CD4-positive, CD25-positive, alpha-beta regulatory T cell (primary cell): ENCODE results near the gene NAALADL2. TPM values are rescaled to one million over a fixed set of nuclear protein-coding genes. Genes with fewer than 3 reads are reported as not detected.
"Not testable (repeated sequence)": the region's sequence is repeated elsewhere in the genome, so short reads cannot be mapped to it uniquely, and the experiment has no call there.

Source experiments
- ATAC-seq, 2 donors: fragments of 150-1000 bp; cut with Tn5 transposase; one replicate each; pipeline ENCODE4 v1.10.0; 2021; ENCODE audit warnings: low read depth in 2 of 2, moderate number of reproducible peaks in 2 of 2, moderate library complexity in 1 of 2
- DNase-seq, 3 donors: peaks; one replicate each; pipeline versions ENCODE4 v3.0.0 to v3.0.0-alpha.2; 2012 to 2022; ENCODE audit warnings: mixed read lengths in 1 of 3
- H3K27ac ChIP-seq: one replicate; pipeline ENCODE4 v1.7.0; 2013; ENCODE audit warnings: mild to moderate bottlenecking, low read length; ENCODE audit not compliant: insufficient read depth, poor library complexity, severe bottlenecking
- H3K27me3 ChIP-seq: one replicate; pipeline ENCODE4 v1.7.0; 2013; ENCODE audit warnings: low read length; ENCODE audit not compliant: control insufficient read depth, insufficient read depth
- H3K36me3 ChIP-seq: one replicate; pipeline ENCODE4 v1.7.0; 2013; ENCODE audit warnings: mild to moderate bottlenecking, low read length, moderate library complexity; ENCODE audit not compliant: control insufficient read depth, insufficient read depth
- H3K4me1 ChIP-seq: 2 replicates; pipeline ENCODE4 v1.7.0; 2013; ENCODE audit warnings: mild to moderate bottlenecking, low read length; ENCODE audit not compliant: insufficient read depth, control insufficient read depth, poor library complexity, severe bottlenecking
- H3K4me3 ChIP-seq: one replicate; pipeline ENCODE4 v1.7.0; 2013; ENCODE audit warnings: low read depth, mild to moderate bottlenecking, low read length, moderate library complexity
- H3K9me3 ChIP-seq, 2 experiments: 1 replicate in 1 of 2; 2 replicates in 1 of 2; pipeline ENCODE4 v1.7.0; 2013; ENCODE audit warnings: low read length in 2 of 2, mild to moderate bottlenecking in 1 of 2, moderate library complexity in 1 of 2; ENCODE audit not compliant: control insufficient read depth in 2 of 2
- H3K27ac Mint-ChIP-seq, 3 donors: one replicate each; pipeline ENCODE4 v1.8.0; 2020 to 2022; ENCODE audit warnings: mild to moderate bottlenecking in 3 of 3, mixed read lengths in 3 of 3, moderate library complexity in 2 of 3
- H3K27me3 Mint-ChIP-seq: one replicate; pipeline ENCODE4 v1.8.0; 2022; ENCODE audit warnings: mild to moderate bottlenecking, mixed read lengths
- H3K36me3 Mint-ChIP-seq: one replicate; pipeline ENCODE4 v1.8.0; 2020; ENCODE audit warnings: mixed read lengths
- H3K4me1 Mint-ChIP-seq, 4 donors: one replicate each; pipeline ENCODE4 v1.8.0; 2020 to 2022; ENCODE audit warnings: mixed read lengths in 4 of 4, mild to moderate bottlenecking in 1 of 4
- H3K4me3 Mint-ChIP-seq, 4 donors: one replicate each; pipeline ENCODE4 v1.8.0; 2020 to 2022; ENCODE audit warnings: mild to moderate bottlenecking in 4 of 4, mixed read lengths in 4 of 4, moderate library complexity in 3 of 4
- H3K9me3 Mint-ChIP-seq, 7 donors: one replicate each; pipeline ENCODE4 v1.8.0; 2020 to 2022; ENCODE audit warnings: mixed read lengths in 7 of 7, mild to moderate bottlenecking in 3 of 7, moderate library complexity in 2 of 7
- polyA plus RNA-seq, 4 donors: library from polyadenylated mRNA; unstranded; fragments of 300-500 nt; fragmentation: Illumina TruSeq; gene quantifications; one replicate each; pipeline ENCODE4 v1.2.3, GENCODE V29; 2021
- total RNA-seq: library from RNA; stranded (reverse); gene quantifications from one replicate; pipeline ENCODE4 v1.2.3, GENCODE V29; 2022

The NAALADL2 gene
- total and polyA plus RNA-seq, 5 donors from 2014 or later: not detected

DNA sequence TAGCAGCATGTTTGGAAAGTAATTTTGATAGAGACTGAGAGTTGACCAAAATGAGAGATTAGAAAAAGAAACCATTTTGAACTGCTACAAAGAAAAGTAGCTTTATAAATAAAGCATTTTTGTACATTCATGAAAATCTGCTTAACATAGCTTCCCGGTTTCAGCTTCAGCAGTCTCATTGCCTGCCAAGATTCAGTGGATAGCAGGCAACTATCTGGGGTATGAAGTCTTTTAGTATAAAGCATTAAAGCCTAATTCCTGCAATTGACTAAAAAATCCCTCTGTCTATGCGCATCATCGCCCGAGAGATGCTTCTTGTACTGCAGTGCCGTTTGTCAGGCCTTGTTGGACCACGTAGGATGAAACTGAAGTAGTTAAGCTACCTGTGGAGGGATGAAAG is 588.4 kb downstream of the NAALADL2 start:
- no peaks in the 10 kb centered on the region for H3K27me3 Mint-ChIP-seq
- no peak overlapping the region for H3K4me3 Mint-ChIP-seq
- H3K27ac Mint-ChIP-seq: no peak overlapping the region
- ATAC-seq (no peak), DNase-seq (no peak)
- H3K9me3 ChIP-seq: no peaks in the 10 kb centered on the region
- H3K36me3 Mint-ChIP-seq: no peaks in the 10 kb centered on the region
- no peaks in the 10 kb centered on the region for H3K4me1 ChIP-seq
- H3K27ac ChIP-seq: no peak overlapping the region
- H3K9me3 Mint-ChIP-seq: peaks cover 0 to 13% (median 8%) of the 10 kb centered on the region in 7 donors
- H3K4me3 ChIP-seq: no peak overlapping the region
- no peaks in the 10 kb centered on the region for H3K4me1 Mint-ChIP-seq
- no peaks in the 10 kb centered on the region for H3K36me3 ChIP-seq
- no peaks in the 10 kb centered on the region for H3K27me3 ChIP-seq

DNA sequence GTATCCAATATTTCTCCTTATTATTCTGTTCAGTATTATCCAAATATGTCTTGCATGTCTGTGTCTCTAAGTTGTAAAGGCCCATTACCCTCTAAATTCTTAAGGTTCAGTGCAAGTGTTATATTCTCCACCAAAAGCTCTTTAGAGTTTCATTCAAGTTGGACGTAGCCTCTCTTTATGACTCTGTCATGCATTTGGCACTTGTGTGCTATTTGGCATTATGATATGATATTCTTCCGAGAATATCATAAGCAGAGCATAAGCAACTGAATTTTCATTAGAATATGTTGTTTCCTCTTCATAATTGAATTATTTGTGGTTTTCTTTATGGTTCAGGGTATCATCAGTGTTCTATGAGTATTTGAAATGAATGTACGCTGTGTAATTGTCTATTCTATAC is 594.2 kb downstream of the NAALADL2 start:
- no peak overlapping the region for H3K4me3 Mint-ChIP-seq
- no peaks in the 10 kb centered on the region for H3K36me3 Mint-ChIP-seq
- no peaks in the 10 kb centered on the region for H3K27me3 ChIP-seq
- no peak for ATAC-seq
- H3K36me3 ChIP-seq: no peaks in the 10 kb centered on the region
- peaks cover 0 to 24% (median 3%) of the 10 kb centered on the region in 7 donors for H3K9me3 Mint-ChIP-seq
- H3K4me1 Mint-ChIP-seq: no peaks in the 10 kb centered on the region
- no peaks in the 10 kb centered on the region for H3K27me3 Mint-ChIP-seq
- no peak overlapping the region for H3K27ac Mint-ChIP-seq
- no peak overlapping the region for H3K4me3 ChIP-seq
- no peaks in the 10 kb centered on the region for H3K4me1 ChIP-seq
- no peaks in the 10 kb centered on the region for H3K9me3 ChIP-seq
- DNase-seq: no peak
- no peak overlapping the region for H3K27ac ChIP-seq

DNA sequence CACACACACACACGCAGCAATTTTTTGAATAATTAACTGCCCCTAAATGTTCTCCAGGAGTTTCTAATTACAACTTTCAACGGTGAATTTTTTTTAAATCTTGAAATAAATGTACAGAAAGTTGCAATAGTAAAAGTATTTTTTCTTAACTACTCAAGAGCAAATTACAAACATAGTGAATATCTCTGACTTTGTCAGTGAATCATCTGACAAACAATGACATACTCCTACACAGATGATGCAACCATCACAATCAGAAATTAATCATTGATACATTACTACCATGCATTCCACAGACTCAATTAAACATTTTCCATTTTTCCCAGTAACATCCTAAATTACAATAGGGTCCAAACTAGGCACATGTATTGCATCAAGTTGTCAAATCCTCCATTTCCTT is 597.3 kb downstream of the NAALADL2 start:
- Mint-ChIP-seq H3K36me3 (no peaks in the 10 kb centered on the region), H3K4me3 (no peak overlapping the region), H3K9me3 (peaks cover 0 to 21% (median 4%) of the 10 kb centered on the region in 7 donors)

DNA sequence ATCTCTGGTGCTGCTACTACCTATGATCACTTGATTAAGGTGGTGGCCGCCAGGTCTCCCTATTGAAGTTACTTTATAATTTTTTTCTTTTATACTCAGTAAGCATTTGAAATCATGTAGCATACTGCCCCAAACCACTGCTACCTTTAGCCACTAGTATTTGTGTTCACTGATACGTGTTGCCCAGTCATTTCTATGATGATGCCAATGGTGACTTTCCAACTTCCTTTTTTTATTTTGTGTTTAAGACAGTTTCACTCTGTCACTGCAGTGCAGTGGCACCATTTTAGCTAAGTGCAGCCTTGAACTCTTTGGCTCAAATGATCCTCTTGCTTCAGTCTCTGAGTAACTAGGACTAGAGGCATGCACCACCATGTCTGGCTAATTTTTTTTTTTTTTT is 598.2 kb downstream of the NAALADL2 start:
- Histone ChIP-seq H3K27me3 (no peaks in the 10 kb centered on the region), H3K4me3 (no peak overlapping the region), H3K36me3 (no peaks in the 10 kb centered on the region), H3K9me3 (peaks cover 0 to 2% of the 10 kb centered on the region in 2 experiments), H3K4me1 (no peaks in the 10 kb centered on the region), H3K27ac (no peak overlapping the region)
- no peaks in the 10 kb centered on the region for H3K4me1 Mint-ChIP-seq
- H3K27ac Mint-ChIP-seq: no peak overlapping the region
- no peak overlapping the region for H3K4me3 Mint-ChIP-seq
- DNase-seq (no peak), ATAC-seq (no peak)
- peaks cover 0 to 25% (median 7%) of the 10 kb centered on the region in 7 donors for H3K9me3 Mint-ChIP-seq
- H3K36me3 Mint-ChIP-seq: no peaks in the 10 kb centered on the region
- H3K27me3 Mint-ChIP-seq: no peaks in the 10 kb centered on the region

More for the DNA sequence above, 597.3 kb downstream of the NAALADL2 start:
- Mint-ChIP-seq H3K4me1 (no peaks in the 10 kb centered on the region), H3K27me3 (no peaks in the 10 kb centered on the region), H3K27ac (no peak overlapping the region)
- DNase-seq: no peak
- no peaks in the 10 kb centered on the region for H3K27me3 ChIP-seq
- no peak overlapping the region for H3K4me3 ChIP-seq
- no peak for ATAC-seq
- no peaks in the 10 kb centered on the region for H3K36me3 ChIP-seq
- no peaks in the 10 kb centered on the region for H3K4me1 ChIP-seq
- no peak overlapping the region for H3K27ac ChIP-seq
- H3K9me3 ChIP-seq: peaks cover 0 to 2% of the 10 kb centered on the region in 2 experiments

DNA sequence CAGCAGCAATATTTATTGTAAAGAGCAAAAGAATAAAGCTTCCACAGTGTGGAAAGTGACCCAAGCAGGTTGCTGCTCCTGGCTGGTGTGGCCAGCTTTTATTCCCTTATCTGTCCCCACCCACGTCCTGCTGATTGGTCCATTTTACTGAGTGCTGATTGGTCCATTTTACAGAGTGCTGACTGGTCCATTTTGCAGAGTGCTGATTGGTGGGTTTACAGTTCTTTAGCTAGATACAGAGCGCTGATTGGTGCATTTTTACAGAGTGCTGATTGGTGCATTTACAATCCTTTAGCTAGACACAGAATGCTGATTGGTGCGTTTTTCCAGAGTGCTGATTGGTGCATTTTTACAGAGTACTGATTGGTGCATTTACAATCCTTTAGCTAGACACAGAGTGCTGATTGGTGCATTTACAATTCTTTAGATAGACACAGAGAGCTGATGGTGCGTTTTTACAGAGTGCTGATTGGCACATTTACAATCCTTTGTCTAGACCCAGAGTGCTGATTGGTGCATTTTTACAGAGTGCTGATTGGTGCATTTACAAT is 601.8 kb downstream of the NAALADL2 start:
- not testable (repeated sequence) for H3K4me3 Mint-ChIP-seq, H3K27me3 ChIP-seq, H3K27ac ChIP-seq, H3K4me3 ChIP-seq, H3K27ac Mint-ChIP-seq, H3K4me1 ChIP-seq, H3K27me3 Mint-ChIP-seq, H3K9me3 ChIP-seq, H3K4me1 Mint-ChIP-seq, H3K36me3 Mint-ChIP-seq, DNase-seq, H3K36me3 ChIP-seq, ATAC-seq
- peaks cover 0 to 17% (median 7%) of the 10 kb centered on the region in 7 donors for H3K9me3 Mint-ChIP-seq

DNA sequence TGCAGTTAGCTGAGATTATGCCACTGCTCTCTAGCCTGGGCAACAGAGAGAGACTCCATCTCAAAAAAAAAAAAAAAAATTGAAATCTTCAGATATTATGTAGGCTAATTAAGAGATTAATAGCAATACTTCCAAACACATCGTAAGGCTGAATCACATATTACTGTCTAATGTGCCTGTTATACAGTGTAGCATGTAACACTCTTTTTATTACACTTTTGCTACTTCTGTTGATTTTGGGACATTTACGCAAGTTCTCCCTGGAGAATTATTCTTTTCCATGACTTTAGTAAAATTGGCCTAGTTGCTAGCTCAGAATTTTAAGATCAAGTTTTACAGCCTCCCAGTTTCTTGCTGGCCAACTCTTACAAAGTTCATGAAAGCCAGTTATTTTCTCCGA is 605.2 kb downstream of the NAALADL2 start:
- no peaks in the 10 kb centered on the region for H3K4me1 ChIP-seq
- no peak for DNase-seq
- no peak overlapping the region for H3K4me3 Mint-ChIP-seq
- H3K36me3 Mint-ChIP-seq: no peaks in the 10 kb centered on the region
- H3K4me3 ChIP-seq: no peak overlapping the region
- H3K4me1 Mint-ChIP-seq: no peaks in the 10 kb centered on the region
- H3K9me3 ChIP-seq: peaks cover 0 to 5% of the 10 kb centered on the region in 2 experiments
- no peaks in the 10 kb centered on the region for H3K27me3 Mint-ChIP-seq
- H3K27me3 ChIP-seq: no peaks in the 10 kb centered on the region
- peaks cover 1 to 8% (median 4%) of the 10 kb centered on the region in 7 donors for H3K9me3 Mint-ChIP-seq
- ATAC-seq: no peak
- H3K27ac ChIP-seq: no peak overlapping the region
- no peak overlapping the region for H3K27ac Mint-ChIP-seq
- H3K36me3 ChIP-seq: no peaks in the 10 kb centered on the region

DNA sequence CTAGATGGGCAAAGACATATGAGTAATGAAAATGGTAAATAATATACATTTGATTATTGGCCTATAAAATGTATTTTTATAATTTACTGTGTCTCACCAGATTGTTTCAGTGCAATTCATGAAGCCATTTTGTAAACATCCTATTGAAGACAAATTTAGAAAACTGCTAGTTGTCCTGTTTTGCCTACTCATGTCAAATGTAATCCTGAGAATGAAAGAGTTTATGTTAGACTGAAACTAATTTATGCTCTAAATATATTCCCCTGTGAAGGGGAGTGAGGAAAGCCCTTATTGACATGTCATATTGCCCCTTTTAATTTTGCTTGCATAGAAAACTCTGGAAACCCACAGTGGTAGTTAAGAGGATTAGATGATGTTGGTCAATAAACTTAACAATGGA is 610.0 kb downstream of the NAALADL2 start:
- H3K4me3 Mint-ChIP-seq: no peak overlapping the region
- no peaks in the 10 kb centered on the region for H3K4me1 ChIP-seq
- H3K36me3 Mint-ChIP-seq: no peaks in the 10 kb centered on the region
- H3K36me3 ChIP-seq: no peaks in the 10 kb centered on the region
- no peaks in the 10 kb centered on the region for H3K27me3 Mint-ChIP-seq
- no peak for ATAC-seq
- H3K4me3 ChIP-seq: no peak overlapping the region
- H3K27ac Mint-ChIP-seq: no peak overlapping the region
- H3K4me1 Mint-ChIP-seq: no peaks in the 10 kb centered on the region
- H3K27me3 ChIP-seq: no peaks in the 10 kb centered on the region
- no peak for DNase-seq
- H3K9me3 Mint-ChIP-seq: peaks cover 0 to 9% (median 4%) of the 10 kb centered on the region in 7 donors
- peaks cover 0 to 3% of the 10 kb centered on the region in 2 experiments for H3K9me3 ChIP-seq
- H3K27ac ChIP-seq: no peak overlapping the region

DNA sequence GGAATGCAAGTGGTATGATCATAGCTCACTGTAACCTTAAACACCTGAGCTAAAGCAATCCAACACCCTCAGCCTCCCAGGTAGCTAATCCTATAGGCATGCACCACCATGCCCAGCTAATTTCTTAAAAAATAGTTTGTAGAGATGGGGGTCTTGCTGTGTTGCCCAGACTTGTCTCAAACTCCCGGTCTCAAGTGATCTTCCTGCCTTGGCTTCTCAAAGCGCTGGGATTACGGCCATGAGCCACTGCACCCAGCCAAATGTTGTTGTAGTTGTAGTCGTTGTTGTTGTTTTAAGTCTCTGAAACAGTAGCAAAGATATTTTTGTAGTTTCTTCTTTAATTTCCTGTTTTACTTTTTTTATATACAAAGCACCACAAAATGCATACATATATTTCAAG is 616.6 kb downstream of the NAALADL2 start:
- Mint-ChIP-seq H3K36me3 (no peaks in the 10 kb centered on the region), H3K4me1 (no peaks in the 10 kb centered on the region), H3K27ac (no peak overlapping the region), H3K9me3 (peaks cover 0 to 9% (median 2%) of the 10 kb centered on the region in 7 donors), H3K27me3 (no peaks in the 10 kb centered on the region), H3K4me3 (no peak overlapping the region)
- Histone ChIP-seq H3K4me3 (no peak overlapping the region), H3K4me1 (no peaks in the 10 kb centered on the region), H3K27me3 (no peaks in the 10 kb centered on the region), H3K9me3 (no peaks in the 10 kb centered on the region), H3K36me3 (no peaks in the 10 kb centered on the region), H3K27ac (no peak overlapping the region)
- DNase-seq (no peak), ATAC-seq (no peak)
